ENCODE results near the gene KLHL30. TPM values are rescaled to one million over a fixed set of nuclear protein-coding genes. Genes with fewer than 3 reads are reported as not detected.

The KLHL30 gene
- total RNA-seq, 2 donors from 2014 or later: 0.23 to 1.9 TPM

- no peak for TF ChIP-seq POLR2A (IDR thresholded peaks at IDR 0.05)
- no peak for TF ChIP-seq POLR2AphosphoS5 (IDR thresholded peaks at IDR 0.05)
- no peak for TF ChIP-seq CTCF (IDR thresholded peaks at IDR 0.05)
- H3K36me3 ChIP-seq: no peaks in the 10 kb centered on the region
- WGBS: 83% methylated on average over 21 of the region's 22 CpGs
- no peak for DNase-seq (ENCODE audit: low spot score)
- H3K4me3 ChIP-seq: no peak overlapping the region
- H3K4me1 ChIP-seq (replicated peaks): no peaks in the 10 kb centered on the region
- no peak overlapping the region for H3K27ac ChIP-seq
- H3K27me3 ChIP-seq (replicated peaks; ENCODE audit: insufficient read depth): no peaks in the 10 kb centered on the region
- no peaks in the 10 kb centered on the region for H3K9me3 ChIP-seq
- intact Hi-C loops (cut with DNase I): no loop called here
These were observed 14.6 kb downstream of the KLHL30 start for GRCh38 chr2:238152771-238153688.

- 89% methylated on average over 10 of the region's 10 CpGs for WGBS
- intact Hi-C loops (cut with DNase I): no loop called here
- Histone ChIP-seq H3K36me3 (no peaks in the 10 kb centered on the region), H3K4me3 (no peak overlapping the region), H3K4me1 (replicated peaks) (no peaks in the 10 kb centered on the region), H3K27me3 (replicated peaks; ENCODE audit: insufficient read depth) (no peaks in the 10 kb centered on the region), H3K27ac (no peak overlapping the region), H3K9me3 (no peaks in the 10 kb centered on the region)
- TF ChIP-seq CTCF (IDR thresholded peaks at IDR 0.05): no peak
- TF ChIP-seq POLR2AphosphoS5 (IDR thresholded peaks at IDR 0.05): no peak
- TF ChIP-seq POLR2A (IDR thresholded peaks at IDR 0.05): no peak
- DNase-seq (ENCODE audit: low spot score): no peak
These were observed 16.1 kb downstream of the KLHL30 start for GRCh38 chr2:238154570-238154969.

GRCh38 chr2:238155051-238155760 lies 16.7 kb downstream of the KLHL30 start:
- TF ChIP-seq POLR2AphosphoS5 (IDR thresholded peaks at IDR 0.05) (no peak), CTCF (IDR thresholded peaks at IDR 0.05) (no peak), POLR2A (IDR thresholded peaks at IDR 0.05) (no peak)
- DNase-seq (ENCODE audit: low spot score): no peak
- intact Hi-C loops (cut with DNase I): no loop called here
- H3K36me3 ChIP-seq: no peaks in the 10 kb centered on the region
- H3K4me3 ChIP-seq: no peak overlapping the region
- H3K9me3 ChIP-seq: no peaks in the 10 kb centered on the region
- WGBS: 78% methylated on average over 19 of the region's 19 CpGs
- no peaks in the 10 kb centered on the region for H3K4me1 ChIP-seq (replicated peaks)
- H3K27me3 ChIP-seq (replicated peaks; ENCODE audit: insufficient read depth): no peaks in the 10 kb centered on the region
- no peak overlapping the region for H3K27ac ChIP-seq

- Histone ChIP-seq H3K4me1 (replicated peaks) (no peaks in the 10 kb centered on the region), H3K27ac (no peak overlapping the region), H3K36me3 (no peaks in the 10 kb centered on the region), H3K9me3 (no peaks in the 10 kb centered on the region), H3K27me3 (replicated peaks; ENCODE audit: insufficient read depth) (no peaks in the 10 kb centered on the region), H3K4me3 (no peak overlapping the region)
- intact Hi-C loops (cut with DNase I): no loop called here
- no peak for DNase-seq (ENCODE audit: low spot score)
- TF ChIP-seq POLR2A (IDR thresholded peaks at IDR 0.05): no peak
- WGBS: 85% methylated on average over 18 of the region's 18 CpGs
These were observed 17.6 kb downstream of the KLHL30 start for GRCh38 chr2:238155761-238156694.
